Endothelial cell of umbilical vein (primary cell): ENCODE measurements around the gene ITPR1. TPM values are rescaled to one million over a fixed set of nuclear protein-coding genes. Genes with fewer than 3 reads are reported as not detected.

Experiments used
- BruUV-seq: library from RNA; stranded (reverse); fragments of 400-500 nt; replicated peaks from 2 replicates; lab custom pipeline; 2021; lab: Mats Ljungman, UMichigan
- CTCF ChIA-PET: fragments of 300-600, 350-600 bp; sonication (Branson Sonifier 250); formaldehyde crosslinking; loops from one replicate; lab custom pipeline; 2021; ENCODE audit warnings: antibody characterized with exemption, inconsistent platforms; lab: Charles Lee
- POLR2A ChIA-PET: fragments of 300-600, 350-600 bp; sonication (Branson Sonifier 250); formaldehyde crosslinking; loops from one replicate; lab custom pipeline; 2021; ENCODE audit warnings: antibody characterized with exemption, inconsistent platforms; lab: Charles Lee
- DNase-seq: peaks from one replicate; pipeline ENCODE4 v3.0.0-alpha.2; 2011; ENCODE audit warnings: low read depth, low spot score
- FAIRE-seq: peaks from 2 replicates; lab custom pipeline; 2011; peaks lifted over from hg19 to GRCh38; lab: Jason Lieb, UNC
- H2AFZ ChIP-seq: 2 replicates; pipeline ENCODE4 v1.6.0; 2012; ENCODE audit warnings: low read depth, low read length, control low read depth, inconsistent platforms
- H3K27ac ChIP-seq: 2 replicates; pipeline ENCODE4 v1.5.1; 2011; ENCODE audit warnings: low read depth, mild to moderate bottlenecking, control low read depth, low read length, moderate library complexity; ENCODE audit not compliant: insufficient read depth
- H3K27me3 ChIP-seq, 2 experiments: 2 replicates each; pipeline versions ENCODE4 v1.6.0 to v1.6.1; 2011; ENCODE audit warnings: low read length in 2 of 2, mixed read lengths in 1 of 2; ENCODE audit not compliant: control insufficient read depth in 2 of 2, insufficient read depth in 2 of 2
- H3K36me3 ChIP-seq, 2 experiments: 2 replicates in 1 of 2; 3 replicates in 1 of 2; pipeline ENCODE4 v1.5.1; 2011; ENCODE audit warnings: low read length in 2 of 2, mild to moderate bottlenecking in 1 of 2, moderate library complexity in 1 of 2; ENCODE audit not compliant: control insufficient read depth in 2 of 2, insufficient read depth in 2 of 2; ENCODE audit errors: extremely low read depth in 1 of 2
- H3K4me1 ChIP-seq: 3 replicates; pipeline ENCODE4 v1.5.1; 2011; ENCODE audit warnings: mild to moderate bottlenecking, low read length; ENCODE audit not compliant: control insufficient read depth, insufficient read depth; ENCODE audit errors: extremely low read depth
- H3K4me2 ChIP-seq: 2 replicates; pipeline ENCODE4 v1.6.1; 2011; ENCODE audit warnings: low read length, control low read depth, mixed read lengths; ENCODE audit not compliant: insufficient read depth
- H3K4me3 ChIP-seq, 3 experiments: fragments of 200-600 bp in 1 of 3; sonication (generic), shearing (Covaris generic) in 1 of 3; replicated peaks in 1 of 3; 2 replicates each; pipeline ENCODE4 v1.5.1; 2011 to 2016; ENCODE audit warnings: control low read depth in 3 of 3, low read length in 3 of 3, mild to moderate bottlenecking in 2 of 3, inconsistent platforms in 1 of 3, low read depth in 1 of 3, moderate library complexity in 1 of 3; ENCODE audit not compliant: insufficient read depth in 1 of 3
- H3K79me2 ChIP-seq: 2 replicates; pipeline ENCODE4 v1.6.0; 2012; ENCODE audit warnings: low read length, inconsistent platforms; ENCODE audit not compliant: control insufficient read depth, insufficient read depth
- H3K9ac ChIP-seq: replicated peaks from 2 replicates; pipeline ENCODE3; 2011; ENCODE audit warnings: low read length, control low read depth; ENCODE audit not compliant: insufficient read depth; ENCODE audit errors: extremely low read depth
- H3K9me1 ChIP-seq: replicated peaks from 3 replicates; pipeline ENCODE4 v1.6.0; 2011; ENCODE audit warnings: mild to moderate bottlenecking, low read length; ENCODE audit not compliant: control insufficient read depth, insufficient read depth; ENCODE audit errors: extremely low read depth
- H3K9me3 ChIP-seq: replicated peaks from 2 replicates; pipeline ENCODE4 v1.5.1; 2012; ENCODE audit warnings: low read length, inconsistent platforms; ENCODE audit not compliant: control insufficient read depth, insufficient read depth
- H4K20me1 ChIP-seq: replicated peaks from 2 replicates; pipeline ENCODE3; 2011; ENCODE audit warnings: mild to moderate bottlenecking, low read length; ENCODE audit not compliant: control insufficient read depth, insufficient read depth; ENCODE audit errors: extremely low read depth
- CTCF ChIP-seq, 2 donors: IDR thresholded peaks; 1 replicate in 1 of 2; 2 replicates in 1 of 2; pipeline ENCODE4 v1.5.1; 2011; ENCODE audit warnings: low read length in 2 of 2, mild to moderate bottlenecking in 2 of 2, moderate library complexity in 2 of 2, control low read depth in 1 of 2, inconsistent platforms in 1 of 2, low read depth in 1 of 2; ENCODE audit not compliant: insufficient read depth in 1 of 2; ENCODE audit errors: extremely low read depth in 1 of 2
- EZH2 ChIP-seq: IDR thresholded peaks from 2 replicates; pipeline ENCODE4 v1.6.1; 2012; ENCODE audit warnings: borderline replicate concordance, low read depth, mild to moderate bottlenecking, moderate library complexity, low read length, inconsistent platforms; ENCODE audit not compliant: severe bottlenecking
- FOS ChIP-seq: IDR thresholded peaks from 2 replicates; pipeline ENCODE4 v1.6.1; 2011; ENCODE audit warnings: mild to moderate bottlenecking, low read length, moderate library complexity, borderline replicate concordance; ENCODE audit not compliant: insufficient read depth
- GATA2 ChIP-seq: IDR thresholded peaks from 2 replicates; pipeline ENCODE4 v1.7.0; 2011; ENCODE audit warnings: low read depth, mild to moderate bottlenecking, moderate library complexity, mixed read lengths, low read length; ENCODE audit not compliant: insufficient read length, insufficient read depth
- JUN ChIP-seq: IDR thresholded peaks from 2 replicates; pipeline ENCODE4 v1.6.1; 2011; ENCODE audit warnings: borderline replicate concordance, low read depth; ENCODE audit not compliant: insufficient read length, insufficient read depth
- MYC ChIP-seq: IDR thresholded peaks from one replicate; pipeline ENCODE4 v1.6.1; 2011; ENCODE audit warnings: mild to moderate bottlenecking, low read depth, low read length
- POLR2A ChIP-seq: IDR thresholded peaks from 2 replicates; pipeline ENCODE4 v1.6.1; 2012; ENCODE audit warnings: low read depth, mild to moderate bottlenecking, control low read depth, low read length
- POLR2AphosphoS5 ChIP-seq: IDR thresholded peaks from 2 replicates; pipeline ENCODE4 v1.6.1; 2012; ENCODE audit warnings: low read depth, mild to moderate bottlenecking, control low read depth, low read length, moderate library complexity; ENCODE audit not compliant: insufficient read depth
- dilution Hi-C: fragments of 300-500 bp; cut with MboI; formaldehyde crosslinking; loops from one replicate; pipeline ENCODE4 v1.15.0; 2019; ENCODE audit warnings: low sequenced_read_pairs; ENCODE audit not compliant: extremely low pct_ligation_motif_present
- intact Hi-C: fragments of 100-400 bp; cut with micrococcal nuclease; formaldehyde crosslinking; loops from one replicate; pipeline ENCODE4 v1.10.0; 2022
- polyA plus RNA-seq, 4 experiments: library from polyadenylated mRNA; depleted of rRNA in 3 of 4; stranded (reverse) in 3 of 4; unstranded in 1 of 4; fragments of >200 nt; gene quantifications; 2 replicates each; pipeline versions ENCODE4 v1.2.1 to v1.2.3, GENCODE V29; 2011 to 2012; ENCODE audit warnings: missing spikeins in 1 of 4
- total RNA-seq: library from RNA; stranded (reverse); gene quantifications from 2 replicates; pipeline ENCODE4 v1.2.3, GENCODE V29; 2021
- TF ChIP-seq, protein P1 (sequence below): IDR thresholded peaks from 2 replicates; pipeline ENCODE4 v1.6.1; 2011; ENCODE audit not compliant: insufficient read depth, insufficient read length

The ITPR1 gene
- total and polyA plus RNA-seq, 2 donors (not counting 3 experiments of a cell fraction or from before 2014, with no cell fraction given), result 5.1 to 16.1 TPM

- no peak overlapping the region for H3K4me3 ChIP-seq
- dilution Hi-C loops, result no loop called here
- H3K9me3 ChIP-seq, result no peaks in the 10 kb centered on the region
- H3K27me3 ChIP-seq, result no peaks in the 10 kb centered on the region
- POLR2A ChIA-PET, result no interaction called here
- intact Hi-C loops, result no loop called here
- BruUV-seq, result no TSS peak
- H4K20me1 ChIP-seq, result no peaks in the 10 kb centered on the region
- no peak overlapping the region for H3K27ac ChIP-seq
- TF ChIP-seq JUN (no peak), POLR2A (no peak), FOS (no peak), EZH2 (no peak), MYC (no peak)
- DNase-seq, result no peak
- no peak overlapping the region for H2AFZ ChIP-seq
- H3K9me1 ChIP-seq, result no peaks in the 10 kb centered on the region
- no peak overlapping the region for H3K4me2 ChIP-seq
- no peak for FAIRE-seq
- CTCF ChIA-PET, result interaction anchor here (1.1 to 2.1 kb wide), 3 partner anchors 9 to 42 kb away, joined by 3 to 5 read pairs (median 4); no protein-coding TSS in a partner anchor
- no peaks in the 10 kb centered on the region for H3K36me3 ChIP-seq
- no peak overlapping the region for H3K9ac ChIP-seq
- peaks cover 22% of the 10 kb centered on the region for H3K4me1 ChIP-seq
- H3K79me2 ChIP-seq, result no peaks in the 10 kb centered on the region
Measured at GRCh38 chr3:4753073-4753691, 260.0 kb downstream of the ITPR1 start.

DNA sequence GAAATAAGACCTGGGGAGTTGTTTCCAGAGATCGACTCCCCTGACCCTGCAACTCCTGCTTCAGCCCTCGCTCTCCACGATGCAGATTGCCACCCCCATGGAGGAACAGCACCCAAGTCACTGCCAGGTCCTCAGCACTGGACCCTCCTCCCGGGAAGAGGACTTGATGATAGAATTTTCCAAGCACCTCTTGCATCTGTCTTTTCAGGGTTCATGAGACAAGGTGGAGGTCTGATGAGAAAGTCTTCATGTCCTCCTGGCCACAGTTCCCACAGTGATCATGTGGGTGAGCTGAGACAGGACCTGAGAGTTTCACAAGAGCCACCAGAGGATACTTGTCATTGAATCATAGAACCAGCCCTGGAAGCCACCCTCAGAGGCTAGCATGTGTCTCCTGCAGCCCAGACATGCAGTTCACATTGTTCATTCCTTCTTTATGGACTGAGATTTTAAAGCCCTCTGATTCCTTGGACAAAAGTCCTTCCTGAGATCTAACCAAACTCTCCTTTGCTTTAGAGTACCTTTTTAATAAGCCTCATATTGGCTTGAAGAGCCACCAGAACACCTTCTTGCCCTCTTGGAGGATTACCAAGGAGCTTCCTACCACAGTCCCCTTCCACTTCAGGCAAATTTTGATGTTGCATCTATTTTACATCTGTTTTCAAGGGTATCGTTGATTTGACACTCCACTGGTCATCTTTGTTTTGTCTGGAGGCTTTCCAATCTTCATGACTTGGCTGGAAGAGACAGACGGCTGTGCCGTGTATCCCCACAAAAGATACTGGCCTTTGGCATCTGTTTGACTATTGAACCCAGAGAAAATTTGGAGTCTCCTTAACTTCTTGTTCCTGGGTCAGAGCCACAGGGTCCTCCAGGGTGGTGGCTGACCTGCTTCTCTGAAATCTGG lies 261.3 kb downstream of the ITPR1 start:
- Histone ChIP-seq H3K9me1 (no peaks in the 10 kb centered on the region), H3K27ac (no peak overlapping the region), H4K20me1 (no peaks in the 10 kb centered on the region), H3K27me3 (no peaks in the 10 kb centered on the region), H3K9me3 (no peaks in the 10 kb centered on the region), H3K4me3 (no peak overlapping the region), H3K9ac (no peak overlapping the region), H3K79me2 (no peaks in the 10 kb centered on the region), H3K36me3 (no peaks in the 10 kb centered on the region), H2AFZ (no peak overlapping the region), H3K4me2 (no peak overlapping the region), H3K4me1 (peaks cover 22% of the 10 kb centered on the region)
- no TSS peak for BruUV-seq
- TF ChIP-seq EZH2 (no peak), GATA2 (no peak), POLR2A (no peak), FOS (no peak), JUN (no peak), MYC (no peak), POLR2AphosphoS5 (no peak), CTCF (IDR thresholded peaks at IDR 0.05; ENCODE audit: extremely low read depth in 1 of 2, insufficient read depth in 1 of 2, low read depth in 1 of 2, low read length in 2 of 2) (no peak)
- TF ChIP-seq, protein P1, sequence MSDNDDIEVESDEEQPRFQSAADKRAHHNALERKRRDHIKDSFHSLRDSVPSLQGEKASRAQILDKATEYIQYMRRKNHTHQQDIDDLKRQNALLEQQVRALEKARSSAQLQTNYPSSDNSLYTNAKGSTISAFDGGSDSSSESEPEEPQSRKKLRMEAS, result no peak
- dilution Hi-C loops (no loop called here), intact Hi-C loops (no loop called here)
- POLR2A ChIA-PET, result interaction anchor here (0.7 kb wide), 1 partner anchor 33 kb away, joined by 3 read pairs; no protein-coding TSS in a partner anchor
- CTCF ChIA-PET, result interaction anchor here (1.1 kb wide), 1 partner anchor 224 kb away, joined by 3 read pairs; the partner anchor contains the start of gene BHLHE40
- DNase-seq, result no peak
- no peak for FAIRE-seq
